IPS-NIHi11 (cell line): ENCODE results near the gene NUPR1.
"Not testable (repeated sequence)": the region's sequence is repeated elsewhere in the genome, so short reads cannot be mapped to it uniquely, and the experiment has no call there.

Experiments
- DNase-seq: peaks from one replicate; pipeline ENCODE4 v3.0.0; 2012; ENCODE audit warnings: mixed read lengths, low spot score

NUPR1 gene

GRCh38 chr16:28527100-28527785 is 11.5 kb downstream of the NUPR1 start:
- DNase-seq: not testable (repeated sequence)

GRCh38 chr16:28526201-28527099 is 12.3 kb downstream of the NUPR1 start:
- DNase-seq: no peak

- DNase-seq: no peak
Measured at GRCh38 chr16:28524681-28525171, 14.0 kb downstream of the NUPR1 start.

GRCh38 chr16:28522792-28523191 is 16.0 kb downstream of the NUPR1 start:
- DNase-seq: no peak

- no peak for DNase-seq
Measured at GRCh38 chr16:28521436-28521835, 17.3 kb downstream of the NUPR1 start.

- DNase-seq: no peak
Measured at GRCh38 chr16:28520672-28521071, 18.1 kb downstream of the NUPR1 start.

GRCh38 chr16:28514246-28514645 is 24.5 kb downstream of the NUPR1 start:
- no peak for DNase-seq

- DNase-seq: no peak
Measured at GRCh38 chr16:28513484-28514181, 25.1 kb downstream of the NUPR1 start.

- DNase-seq: no peak
Measured at GRCh38 chr16:28511801-28512789, 26.7 kb downstream of the NUPR1 start.

GRCh38 chr16:28511031-28511430 is 27.7 kb downstream of the NUPR1 start:
- DNase-seq: no peak

- no peak for DNase-seq
Measured at GRCh38 chr16:28505489-28506137, 33.2 kb downstream of the NUPR1 start.

- DNase-seq: no peak
Measured at GRCh38 chr16:28504707-28505404, 33.9 kb downstream of the NUPR1 start.

- DNase-seq: no peak
Measured at GRCh38 chr16:28503470-28504259, 35.1 kb downstream of the NUPR1 start.

- DNase-seq: no peak
Measured at GRCh38 chr16:28502290-28502689, 36.5 kb downstream of the NUPR1 start.

GRCh38 chr16:28501258-28502232 is 37.2 kb downstream of the NUPR1 start:
- DNase-seq: no peak

GRCh38 chr16:28500476-28501180 is 38.1 kb downstream of the NUPR1 start:
- DNase-seq: not testable (repeated sequence)

- no peak for DNase-seq
Measured at GRCh38 chr16:28499854-28500253, 38.9 kb downstream of the NUPR1 start.
